Osteoblast (primary cell): ENCODE data around the gene ABCB4. TPM values are rescaled to one million over a fixed set of nuclear protein-coding genes. Genes with fewer than 3 reads are reported as not detected.

Experiments
- DNase-seq: peaks from one replicate; pipeline ENCODE4 v3.0.0; 2011; ENCODE audit warnings: low spot score, mixed read lengths; ENCODE audit not compliant: insufficient read length; ENCODE audit errors: missing footprints
- H2AFZ ChIP-seq: 2 replicates; pipeline ENCODE4 v1.6.0; 2011; ENCODE audit warnings: mild to moderate bottlenecking, low read length
- H3K27ac ChIP-seq: 2 replicates; pipeline ENCODE4 v1.5.1; 2011; ENCODE audit warnings: mild to moderate bottlenecking, low read depth, low read length, moderate library complexity
- H3K27me3 ChIP-seq: 2 replicates; pipeline ENCODE4 v1.6.0; 2012; ENCODE audit warnings: mild to moderate bottlenecking, control low read depth, inconsistent platforms, low read length, moderate library complexity; ENCODE audit not compliant: insufficient read depth
- H3K36me3 ChIP-seq: 2 replicates; pipeline ENCODE4 v1.5.1; 2011; ENCODE audit warnings: mild to moderate bottlenecking, low read length, control low read depth, moderate library complexity; ENCODE audit not compliant: insufficient read depth
- H3K4me1 ChIP-seq: 2 replicates; pipeline ENCODE4 v1.5.1; 2011; ENCODE audit warnings: mild to moderate bottlenecking, low read length, control low read depth, moderate library complexity; ENCODE audit not compliant: insufficient read depth
- H3K4me2 ChIP-seq: 2 replicates; pipeline ENCODE4 v1.6.0; 2011; ENCODE audit warnings: mild to moderate bottlenecking, low read length; ENCODE audit not compliant: insufficient read depth
- H3K4me3 ChIP-seq: fragments of 200-600 bp; sonication (generic); 3 replicates; pipeline ENCODE4 v1.5.1; 2012; ENCODE audit warnings: mild to moderate bottlenecking, low read length, inconsistent platforms; ENCODE audit not compliant: insufficient read depth
- H3K79me2 ChIP-seq: 2 replicates; pipeline ENCODE4 v1.6.0; 2012; ENCODE audit warnings: mild to moderate bottlenecking, low read length, control low read depth, inconsistent platforms; ENCODE audit not compliant: insufficient read depth
- H3K9me3 ChIP-seq: 2 replicates; pipeline ENCODE4 v1.5.1; 2011; ENCODE audit warnings: low read depth, low read length, control low read depth
- H4K20me1 ChIP-seq: 2 replicates; pipeline ENCODE4 v1.6.0; 2012; ENCODE audit warnings: mild to moderate bottlenecking, low read length, control low read depth; ENCODE audit not compliant: insufficient read depth
- total RNA-seq: library from RNA; depleted of rRNA; stranded (reverse); fragments of >200 nt; gene quantifications from 2 replicates; pipeline ENCODE4 v1.2.3, GENCODE V29; 2012
- TF ChIP-seq, protein P1 (sequence below): IDR thresholded peaks from 2 replicates; pipeline ENCODE4 v1.5.1; 2011; ENCODE audit warnings: mild to moderate bottlenecking, low read depth, low read length, moderate library complexity; ENCODE audit errors: extremely low read depth

ABCB4 gene
- total RNA-seq, 1 donor: 0.36 TPM

DNA sequence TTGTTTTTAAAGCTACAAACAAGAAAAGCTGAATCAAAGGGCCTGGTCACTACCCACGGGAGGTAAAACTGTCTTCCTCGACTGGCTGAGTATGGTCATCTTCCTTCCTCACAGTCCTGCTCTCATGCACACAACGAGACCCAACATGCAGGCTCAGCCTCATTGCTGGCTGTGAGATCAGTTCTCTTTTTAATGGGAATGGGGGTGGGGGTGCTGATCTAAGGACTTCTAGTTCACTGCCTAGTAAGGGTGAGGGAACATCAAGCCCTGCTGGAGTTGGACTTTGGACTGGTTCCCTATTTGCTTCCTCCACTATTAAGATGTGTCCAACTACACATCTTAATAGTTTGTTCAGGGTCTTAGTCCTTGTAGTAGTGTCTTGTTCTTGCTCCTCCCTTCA, 48.2 kb downstream of the ABCB4 start:
- Histone ChIP-seq H3K4me1 (no peaks in the 10 kb centered on the region), H3K27me3 (no peaks in the 10 kb centered on the region), H4K20me1 (no peaks in the 10 kb centered on the region), H3K27ac (no peak overlapping the region), H3K4me2 (no peak overlapping the region), H3K36me3 (no peaks in the 10 kb centered on the region), H3K9me3 (no peaks in the 10 kb centered on the region), H2AFZ (no peak overlapping the region), H3K79me2 (no peaks in the 10 kb centered on the region), H3K4me3 (no peak overlapping the region)
- TF ChIP-seq, protein P1, sequence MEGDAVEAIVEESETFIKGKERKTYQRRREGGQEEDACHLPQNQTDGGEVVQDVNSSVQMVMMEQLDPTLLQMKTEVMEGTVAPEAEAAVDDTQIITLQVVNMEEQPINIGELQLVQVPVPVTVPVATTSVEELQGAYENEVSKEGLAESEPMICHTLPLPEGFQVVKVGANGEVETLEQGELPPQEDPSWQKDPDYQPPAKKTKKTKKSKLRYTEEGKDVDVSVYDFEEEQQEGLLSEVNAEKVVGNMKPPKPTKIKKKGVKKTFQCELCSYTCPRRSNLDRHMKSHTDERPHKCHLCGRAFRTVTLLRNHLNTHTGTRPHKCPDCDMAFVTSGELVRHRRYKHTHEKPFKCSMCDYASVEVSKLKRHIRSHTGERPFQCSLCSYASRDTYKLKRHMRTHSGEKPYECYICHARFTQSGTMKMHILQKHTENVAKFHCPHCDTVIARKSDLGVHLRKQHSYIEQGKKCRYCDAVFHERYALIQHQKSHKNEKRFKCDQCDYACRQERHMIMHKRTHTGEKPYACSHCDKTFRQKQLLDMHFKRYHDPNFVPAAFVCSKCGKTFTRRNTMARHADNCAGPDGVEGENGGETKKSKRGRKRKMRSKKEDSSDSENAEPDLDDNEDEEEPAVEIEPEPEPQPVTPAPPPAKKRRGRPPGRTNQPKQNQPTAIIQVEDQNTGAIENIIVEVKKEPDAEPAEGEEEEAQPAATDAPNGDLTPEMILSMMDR: no peak
- DNase-seq: no peak

DNA sequence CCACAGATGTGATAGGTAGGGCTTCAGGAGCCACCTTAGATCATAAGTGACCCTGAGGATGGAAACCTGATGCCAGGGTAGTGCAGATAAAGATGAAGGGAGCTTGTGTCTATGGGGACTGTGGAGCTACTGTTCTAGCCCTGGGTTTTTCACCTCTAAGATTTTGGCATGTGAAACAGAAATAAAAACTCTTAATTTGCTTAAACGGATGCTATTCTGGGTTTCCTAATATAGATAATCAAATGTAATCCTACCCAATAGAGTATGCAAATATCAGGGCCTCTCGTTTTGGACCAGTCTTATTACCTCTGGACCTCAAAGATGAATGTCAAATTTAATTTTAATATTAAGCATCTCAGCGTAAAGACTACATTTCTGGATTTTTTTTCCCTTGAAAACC, 49.3 kb downstream of the ABCB4 start:
- no peaks in the 10 kb centered on the region for H3K36me3 ChIP-seq
- no peak overlapping the region for H3K4me2 ChIP-seq
- H3K4me3 ChIP-seq: no peak overlapping the region
- no peak overlapping the region for H3K27ac ChIP-seq
- H2AFZ ChIP-seq: no peak overlapping the region
- H3K27me3 ChIP-seq: no peaks in the 10 kb centered on the region
- DNase-seq: peak; percentile 4
- H4K20me1 ChIP-seq: no peaks in the 10 kb centered on the region
- no peaks in the 10 kb centered on the region for H3K79me2 ChIP-seq
- no peaks in the 10 kb centered on the region for H3K9me3 ChIP-seq
- no peaks in the 10 kb centered on the region for H3K4me1 ChIP-seq
- TF ChIP-seq, protein P1: no peak

DNA sequence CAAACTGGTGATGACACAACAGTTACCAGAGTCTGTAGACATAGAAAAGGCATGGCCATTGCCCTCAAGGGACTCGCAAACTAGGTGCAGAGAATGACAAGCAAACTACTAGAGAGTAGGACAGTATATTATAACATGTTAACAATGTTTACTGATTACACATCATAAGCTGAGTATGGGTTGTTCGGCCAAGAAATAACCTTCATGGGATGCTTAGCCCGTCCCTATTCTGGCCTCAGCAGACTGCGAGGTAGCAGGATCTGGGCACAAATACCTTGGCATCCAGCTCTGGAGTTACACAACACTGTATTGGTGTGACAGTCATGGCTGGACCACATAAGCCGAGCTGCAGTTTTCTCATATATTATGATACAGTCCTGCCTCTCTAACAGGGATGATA, 51.4 kb downstream of the ABCB4 start:
- Histone ChIP-seq H3K9me3 (no peaks in the 10 kb centered on the region), H3K27ac (no peak overlapping the region)

DNA sequence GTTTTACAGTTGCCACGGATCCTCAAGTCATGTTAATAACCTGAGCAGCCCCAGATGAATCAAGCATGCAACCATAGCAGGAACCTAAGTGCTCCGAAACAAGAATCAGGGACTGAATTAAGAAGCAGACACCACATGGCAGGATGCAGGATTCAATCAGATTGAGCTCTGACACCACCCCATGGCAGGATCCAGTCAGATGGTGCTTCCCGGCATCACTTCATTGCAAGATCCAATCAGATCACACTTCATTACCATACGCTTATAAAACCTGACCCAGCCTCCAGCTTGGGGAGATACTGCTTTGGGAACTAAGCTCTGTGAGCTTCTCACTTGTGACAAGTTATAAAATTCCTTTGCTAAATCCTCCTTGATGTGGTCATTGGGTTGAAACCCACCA, 55.3 kb downstream of the ABCB4 start:
- H4K20me1 ChIP-seq: no peaks in the 10 kb centered on the region
- TF ChIP-seq, protein P1: no peak
- H3K9me3 ChIP-seq: no peaks in the 10 kb centered on the region

More for the DNA sequence above, 51.4 kb downstream of the ABCB4 start:
- TF ChIP-seq, protein P1: no peak
- Histone ChIP-seq H3K4me2 (no peak overlapping the region), H3K79me2 (no peaks in the 10 kb centered on the region), H3K36me3 (no peaks in the 10 kb centered on the region), H3K4me3 (no peak overlapping the region), H2AFZ (no peak overlapping the region), H3K4me1 (no peaks in the 10 kb centered on the region), H4K20me1 (no peaks in the 10 kb centered on the region), H3K27me3 (no peaks in the 10 kb centered on the region)
- no peak for DNase-seq

More for the DNA sequence above, 55.3 kb downstream of the ABCB4 start:
- Histone ChIP-seq H3K36me3 (no peaks in the 10 kb centered on the region), H3K4me2 (no peak overlapping the region), H3K27me3 (no peaks in the 10 kb centered on the region), H2AFZ (no peak overlapping the region), H3K79me2 (no peaks in the 10 kb centered on the region), H3K4me1 (no peaks in the 10 kb centered on the region), H3K4me3 (no peak overlapping the region), H3K27ac (no peak overlapping the region)
- DNase-seq: no peak
